A549 (cell line): Measurements from ENCODE around the gene EML2. TPM values are rescaled to one million over a fixed set of nuclear protein-coding genes. Genes with fewer than 3 reads are reported as not detected.

ENCODE experiments used
- BHLHE40 ChIP-seq: IDR thresholded peaks from 2 replicates; pipeline ENCODE4 v1.6.1; 2012; ENCODE audit warnings: low read depth, low read length, inconsistent platforms
- CBX8 ChIP-seq: fragments of 200-600 bp; sonication (generic); IDR thresholded peaks from 2 replicates; pipeline ENCODE4 v1.6.1; 2016
- EHF ChIP-seq: fragments of 250-450 bp; sonication (Bioruptor Pico); IDR thresholded peaks from 2 replicates; pipeline ENCODE4 v1.5.0; 2020; ENCODE audit warnings: mild to moderate bottlenecking
- EHMT2 ChIP-seq: fragments of 200-600 bp; sonication (generic); IDR thresholded peaks from 2 replicates; pipeline ENCODE4 v1.6.1; 2016; ENCODE audit warnings: antibody characterized with exemption, low read depth, mild to moderate bottlenecking, moderate library complexity
- ESRRA ChIP-seq: fragments of 150-350 bp; IDR thresholded peaks from 2 replicates; pipeline ENCODE4 v1.6.1; 2014; ENCODE audit warnings: mild to moderate bottlenecking, low read length, borderline replicate concordance
- HDAC2 ChIP-seq: fragments of 200-600 bp; sonication (generic); IDR thresholded peaks from 2 replicates; pipeline ENCODE4 v1.6.1; 2016
- HOXA7 ChIP-seq: fragments of 250-450 bp; sonication (Bioruptor Pico); IDR thresholded peaks from 2 replicates; pipeline ENCODE4 v1.5.0; 2020; ENCODE audit warnings: mild to moderate bottlenecking, moderate library complexity
- JUNB ChIP-seq: fragments of >200 bp; sonication (Bioruptor Twin); formaldehyde crosslinking; IDR thresholded peaks from 2 replicates; pipeline ENCODE4 v1.6.1; 2016
- KDM1A ChIP-seq: fragments of 200-600 bp; sonication (generic); IDR thresholded peaks from 2 replicates; pipeline ENCODE4 v1.6.1; 2016; ENCODE audit warnings: low read depth, mild to moderate bottlenecking
- PHF8 ChIP-seq: fragments of 200-600 bp; sonication (generic); IDR thresholded peaks from 2 replicates; pipeline ENCODE4 v1.6.1; 2016; ENCODE audit warnings: low read depth, mild to moderate bottlenecking, antibody characterized with exemption, moderate library complexity, borderline replicate concordance
- POLR2AphosphoS2 ChIP-seq: conservative IDR thresholded peaks from 2 replicates; pipeline ENCODE4 v1.6.1; 2012; ENCODE audit warnings: low read length, improper control_type of control experiment, inconsistent platforms
- RAD21 ChIP-seq, 2 experiments: fragments of >200 bp in 1 of 2; sonication (Bioruptor Twin) in 1 of 2; formaldehyde crosslinking in 1 of 2; IDR thresholded peaks in 1 of 2; conservative IDR thresholded peaks in 1 of 2; 2 replicates in 1 of 2; 3 replicates in 1 of 2; pipeline ENCODE4 v1.6.1; 2012 to 2018; ENCODE audit warnings: inconsistent platforms in 1 of 2
- RFX5 ChIP-seq: fragments of 450-650 bp; IDR thresholded peaks from 2 replicates; pipeline ENCODE4 v1.7.1; 2014; ENCODE audit warnings: antibody characterized with exemption, mild to moderate bottlenecking, moderate library complexity
- RNF2 ChIP-seq: fragments of 200-600 bp; sonication (generic); IDR thresholded peaks from 2 replicates; pipeline ENCODE4 v1.6.1; 2016; ENCODE audit warnings: low read depth, mild to moderate bottlenecking, antibody characterized with exemption, moderate library complexity, borderline replicate concordance
- TP53 ChIP-seq: fragments of 250-450 bp; sonication (Bioruptor Pico); IDR thresholded peaks from 2 replicates; pipeline ENCODE4 v1.5.0; 2021; ENCODE audit warnings: mild to moderate bottlenecking, moderate library complexity
- ZNF302 ChIP-seq: fragments of 250-450 bp; sonication (Bioruptor Pico); IDR thresholded peaks from 2 replicates; pipeline ENCODE4 v1.9.0; 2021; ENCODE audit warnings: inconsistent platforms, mild to moderate bottlenecking, moderate library complexity
- ZSCAN20 ChIP-seq: fragments of 250-450 bp; sonication (Bioruptor Pico); IDR thresholded peaks from 2 replicates; pipeline ENCODE4 v1.8.0; 2022; ENCODE audit warnings: mild to moderate bottlenecking, moderate library complexity
- polyA plus RNA-seq, 4 experiments: library from polyadenylated mRNA; depleted of rRNA in 3 of 4; stranded (reverse); fragments of >200 nt; fragmentation: RNase III in 1 of 4; extraction: RNeasy Plus Mini Kit Qiagen cat#74134 plus additional on column Dnase treatment in 1 of 4; gene quantifications; 2 replicates in 3 of 4; 3 replicates in 1 of 4; pipeline ENCODE4 v1.2.3, GENCODE V29; 2011 to 2017
- TF ChIP-seq, protein P1 (sequence below): IDR thresholded peaks from 2 replicates; pipeline ENCODE4 v1.6.1; 2012
- TF ChIP-seq, protein P2 (sequence below): fragments of 250-450 bp; sonication (Bioruptor Pico); IDR thresholded peaks from 2 replicates; pipeline ENCODE4 v1.5.0; 2020; ENCODE audit warnings: low read depth, mild to moderate bottlenecking, moderate library complexity
- TF ChIP-seq, protein P3 (sequence below): fragments of 150-350 bp; IDR thresholded peaks from 2 replicates; pipeline ENCODE4 v1.6.1; 2014; ENCODE audit warnings: low read depth, mild to moderate bottlenecking, low read length
- TF ChIP-seq, protein P4 (sequence below): fragments of 450-650 bp; IDR thresholded peaks from 2 replicates; pipeline ENCODE4 v1.6.1; 2014; ENCODE audit warnings: antibody characterized with exemption
- TF ChIP-seq, protein P5 (sequence below): IDR thresholded peaks from 2 replicates; pipeline ENCODE4 v1.6.1; 2012
- TF ChIP-seq, protein P6 (sequence below): IDR thresholded peaks from 2 replicates; pipeline ENCODE4 v1.6.1; 2012; ENCODE audit warnings: low read depth, borderline replicate concordance

Gene EML2
- polyA plus RNA-seq, 2 of the 4 experiments (the other 2 are of a cell fraction) = 22.7 to 25.9 TPM

DNA sequence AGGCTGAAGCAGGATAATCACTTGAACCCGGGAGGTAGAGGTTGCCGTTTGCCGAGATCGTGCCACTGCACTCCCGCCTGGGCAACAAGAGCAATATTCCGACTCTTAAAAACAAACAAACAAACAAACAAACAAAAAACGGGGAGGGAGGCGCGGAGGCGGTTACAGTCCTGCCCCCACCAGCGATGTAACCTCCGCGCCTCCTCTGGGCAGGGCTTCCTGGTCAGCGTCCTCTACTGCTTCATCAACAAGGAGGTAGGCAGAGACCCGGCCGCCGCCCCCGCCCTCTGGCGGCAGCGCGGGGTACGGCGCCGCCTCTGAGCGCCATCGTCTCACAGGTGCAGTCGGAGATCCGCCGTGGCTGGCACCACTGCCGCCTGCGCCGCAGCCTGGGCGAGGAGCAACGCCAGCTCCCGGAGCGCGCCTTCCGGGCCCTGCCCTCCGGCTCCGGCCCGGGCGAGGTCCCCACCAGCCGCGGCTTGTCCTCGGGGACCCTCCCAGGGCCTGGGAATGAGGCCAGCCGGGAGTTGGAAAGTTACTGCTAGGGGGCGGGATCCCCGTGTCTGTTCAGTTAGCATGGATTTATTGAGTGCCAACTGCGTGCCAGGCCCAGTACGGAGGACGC is 42.3 kb upstream of the EML2 start (continued):
- TF ChIP-seq, protein P1, sequence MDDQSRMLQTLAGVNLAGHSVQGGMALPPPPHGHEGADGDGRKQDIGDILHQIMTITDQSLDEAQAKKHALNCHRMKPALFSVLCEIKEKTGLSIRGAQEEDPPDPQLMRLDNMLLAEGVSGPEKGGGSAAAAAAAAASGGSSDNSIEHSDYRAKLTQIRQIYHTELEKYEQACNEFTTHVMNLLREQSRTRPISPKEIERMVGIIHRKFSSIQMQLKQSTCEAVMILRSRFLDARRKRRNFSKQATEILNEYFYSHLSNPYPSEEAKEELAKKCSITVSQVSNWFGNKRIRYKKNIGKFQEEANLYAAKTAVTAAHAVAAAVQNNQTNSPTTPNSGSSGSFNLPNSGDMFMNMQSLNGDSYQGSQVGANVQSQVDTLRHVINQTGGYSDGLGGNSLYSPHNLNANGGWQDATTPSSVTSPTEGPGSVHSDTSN = no peak
- TF ChIP-seq CBX8 = no peak
- TF ChIP-seq, protein P2, sequence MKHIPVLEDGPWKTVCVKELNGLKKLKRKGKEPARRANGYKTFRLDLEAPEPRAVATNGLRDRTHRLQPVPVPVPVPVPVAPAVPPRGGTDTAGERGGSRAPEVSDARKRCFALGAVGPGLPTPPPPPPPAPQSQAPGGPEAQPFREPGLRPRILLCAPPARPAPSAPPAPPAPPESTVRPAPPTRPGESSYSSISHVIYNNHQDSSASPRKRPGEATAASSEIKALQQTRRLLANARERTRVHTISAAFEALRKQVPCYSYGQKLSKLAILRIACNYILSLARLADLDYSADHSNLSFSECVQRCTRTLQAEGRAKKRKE (CRISPR knock-in tag) = no peak
- TF ChIP-seq HOXA7 = no peak
- TF ChIP-seq JUNB = no peak
- no peak for TF ChIP-seq KDM1A
- no peak for TF ChIP-seq HDAC2
- no peak for TF ChIP-seq EHMT2
- TF ChIP-seq, protein P3, sequence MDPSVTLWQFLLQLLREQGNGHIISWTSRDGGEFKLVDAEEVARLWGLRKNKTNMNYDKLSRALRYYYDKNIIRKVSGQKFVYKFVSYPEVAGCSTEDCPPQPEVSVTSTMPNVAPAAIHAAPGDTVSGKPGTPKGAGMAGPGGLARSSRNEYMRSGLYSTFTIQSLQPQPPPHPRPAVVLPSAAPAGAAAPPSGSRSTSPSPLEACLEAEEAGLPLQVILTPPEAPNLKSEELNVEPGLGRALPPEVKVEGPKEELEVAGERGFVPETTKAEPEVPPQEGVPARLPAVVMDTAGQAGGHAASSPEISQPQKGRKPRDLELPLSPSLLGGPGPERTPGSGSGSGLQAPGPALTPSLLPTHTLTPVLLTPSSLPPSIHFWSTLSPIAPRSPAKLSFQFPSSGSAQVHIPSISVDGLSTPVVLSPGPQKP = no peak
- no peak for TF ChIP-seq ZSCAN20
- TF ChIP-seq RAD21 (conservative IDR thresholded peaks at IDR 0.05 in 1 of 2, IDR thresholded peaks at IDR 0.05 in 1 of 2) = peak; percentile 70 to 83
- no peak for TF ChIP-seq EHF
- no peak for TF ChIP-seq ZNF302
- no peak; the same call in 1 of the 2 replicates for TF ChIP-seq RFX5
- TF ChIP-seq, protein P4, sequence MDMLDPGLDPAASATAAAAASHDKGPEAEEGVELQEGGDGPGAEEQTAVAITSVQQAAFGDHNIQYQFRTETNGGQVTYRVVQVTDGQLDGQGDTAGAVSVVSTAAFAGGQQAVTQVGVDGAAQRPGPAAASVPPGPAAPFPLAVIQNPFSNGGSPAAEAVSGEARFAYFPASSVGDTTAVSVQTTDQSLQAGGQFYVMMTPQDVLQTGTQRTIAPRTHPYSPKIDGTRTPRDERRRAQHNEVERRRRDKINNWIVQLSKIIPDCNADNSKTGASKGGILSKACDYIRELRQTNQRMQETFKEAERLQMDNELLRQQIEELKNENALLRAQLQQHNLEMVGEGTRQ = no peak
- TF ChIP-seq, protein P5, sequence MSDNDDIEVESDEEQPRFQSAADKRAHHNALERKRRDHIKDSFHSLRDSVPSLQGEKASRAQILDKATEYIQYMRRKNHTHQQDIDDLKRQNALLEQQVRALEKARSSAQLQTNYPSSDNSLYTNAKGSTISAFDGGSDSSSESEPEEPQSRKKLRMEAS = peak; percentile 76; the same call in 1 of the 2 replicates
- TF ChIP-seq ESRRA = no peak
- no peak for TF ChIP-seq BHLHE40
- no peak for TF ChIP-seq RNF2
- no peak for TF ChIP-seq TP53 (CRISPR knock-in tag)
- no peak for TF ChIP-seq POLR2AphosphoS2
- TF ChIP-seq PHF8 = no peak
- TF ChIP-seq, protein P6, sequence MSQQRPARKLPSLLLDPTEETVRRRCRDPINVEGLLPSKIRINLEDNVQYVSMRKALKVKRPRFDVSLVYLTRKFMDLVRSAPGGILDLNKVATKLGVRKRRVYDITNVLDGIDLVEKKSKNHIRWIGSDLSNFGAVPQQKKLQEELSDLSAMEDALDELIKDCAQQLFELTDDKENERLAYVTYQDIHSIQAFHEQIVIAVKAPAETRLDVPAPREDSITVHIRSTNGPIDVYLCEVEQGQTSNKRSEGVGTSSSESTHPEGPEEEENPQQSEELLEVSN = no peak; the same call in 1 of the 2 replicates
